Uterus (tissue), 4 donors: ENCODE data around the gene MOV10L1. TPM values are rescaled to one million over a fixed set of nuclear protein-coding genes. Genes with fewer than 3 reads are reported as not detected.

Source experiments
- DNase-seq, 2 donors: peaks; one replicate each; pipeline ENCODE4 v3.0.0-alpha.2; 2019 to 2020
- H3K27ac ChIP-seq, 2 donors: fragments of 200-600 bp; sonication (generic); 1 replicate in 1 of 2; 2 replicates in 1 of 2; pipeline ENCODE4 v1.5.1; 2016 to 2018
- H3K27me3 ChIP-seq, 2 donors: fragments of 200-600 bp; sonication (generic); one replicate each; pipeline ENCODE4 v1.5.1; 2018 to 2019; ENCODE audit warnings: control low read depth in 1 of 2
- H3K36me3 ChIP-seq, 2 donors: fragments of 200-600 bp; sonication (generic); one replicate each; pipeline ENCODE4 v1.5.1; 2019; ENCODE audit warnings: control low read depth in 1 of 2
- H3K4me1 ChIP-seq, 2 donors: fragments of 200-600 bp; sonication (generic); one replicate each; pipeline ENCODE4 v1.5.1; 2018 to 2019; ENCODE audit warnings: control low read depth in 1 of 2
- H3K4me3 ChIP-seq, 2 donors: fragments of 200-600 bp; sonication (generic); 1 replicate in 1 of 2; 2 replicates in 1 of 2; pipeline ENCODE4 v1.5.1; 2018 to 2019; ENCODE audit warnings: mild to moderate bottlenecking in 1 of 2
- H3K9me3 ChIP-seq, 2 donors: fragments of 200-600 bp; sonication (generic); one replicate each; pipeline ENCODE4 v1.5.1; 2019; ENCODE audit warnings: control low read depth in 1 of 2
- CTCF ChIP-seq, 4 experiments: fragments of 200-600 bp in 2 of 4; fragments of 450-650 bp in 2 of 4; sonication (generic) in 2 of 4; IDR thresholded peaks; one replicate each; pipeline ENCODE4 v1.5.1; 2016 to 2019; ENCODE audit warnings: antibody characterized with exemption in 4 of 4, mild to moderate bottlenecking in 2 of 4, moderate library complexity in 1 of 4
- POLR2A ChIP-seq, 2 donors: fragments of 450-650 bp; IDR thresholded peaks; one replicate each; pipeline ENCODE4 v1.6.1; 2016; ENCODE audit warnings: antibody characterized with exemption in 2 of 2, mild to moderate bottlenecking in 1 of 2, moderate library complexity in 1 of 2
- intact Hi-C: fragments of 100-400 bp; cut with DNase I; formaldehyde crosslinking; loops from one replicate; pipeline ENCODE4 v1.15.1; 2023; ENCODE audit warnings: low total_unique reads
- total RNA-seq, 4 donors: library from RNA; depleted of rRNA in 3 of 4; stranded (reverse); fragments of >200 nt in 3 of 4; gene quantifications; one replicate each; pipeline versions ENCODE4 v1.1.0 to v1.2.4, GENCODE V29; 2014 to 2023
- donor health status: DM: yes; HTN: yes; CAD: no.

MOV10L1 gene
- 1 to 10 TPM in 2 of 4 donors, not detected in 2; 1.8 to 3.4 TPM for total RNA-seq

- Histone ChIP-seq H3K4me3 (no peak within 1 kb of the TSS), H3K27ac (no peak within 1 kb of the TSS), H3K4me1 (no peaks in the 10 kb centered on the region), H3K27me3 (peaks cover 0 to 4% of the 10 kb centered on the region in 2 donors), H3K9me3 (no peaks in the 10 kb centered on the region), H3K36me3 (no peaks in the 10 kb centered on the region)
- TF ChIP-seq POLR2A (IDR thresholded peaks at IDR 0.05) (no peak), CTCF (IDR thresholded peaks at IDR 0.05) (no peak)
- no peak for DNase-seq
- intact Hi-C loops, result no loop called here
Observed at GRCh38 chr22:50089682-50090411, at the start of gene MOV10L1. MOV10L1 (plus strand) TSS chr22:50090006; CDS start chr22:50090089, 83 bp downstream.

GRCh38 chr22:50040717-50041116 lies 49.1 kb upstream of the MOV10L1 start:
- no peak for TF ChIP-seq POLR2A (IDR thresholded peaks at IDR 0.05)
- TF ChIP-seq CTCF (IDR thresholded peaks at IDR 0.05), result no peak
- Histone ChIP-seq H3K36me3 (no peaks in the 10 kb centered on the region), H3K27me3 (no peaks in the 10 kb centered on the region), H3K4me1 (no peaks in the 10 kb centered on the region), H3K9me3 (no peaks in the 10 kb centered on the region), H3K27ac (no peak overlapping the region), H3K4me3 (no peak overlapping the region)
- intact Hi-C loops, result no loop called here
- no peak for DNase-seq

GRCh38 chr22:50041361-50042065 lies 48.3 kb upstream of the MOV10L1 start:
- H3K27me3 ChIP-seq, result no peaks in the 10 kb centered on the region
- no peaks in the 10 kb centered on the region for H3K9me3 ChIP-seq
- no peaks in the 10 kb centered on the region for H3K4me1 ChIP-seq
- no peaks in the 10 kb centered on the region for H3K36me3 ChIP-seq
- intact Hi-C loops, result no loop called here
- H3K4me3 ChIP-seq, result no peak overlapping the region
- no peak for DNase-seq
- TF ChIP-seq POLR2A (IDR thresholded peaks at IDR 0.05), result no peak
- no peak for TF ChIP-seq CTCF (IDR thresholded peaks at IDR 0.05)
- H3K27ac ChIP-seq, result no peak overlapping the region

GRCh38 chr22:50044485-50045118 lies 45.2 kb upstream of the MOV10L1 start:
- Histone ChIP-seq H3K36me3 (no peaks in the 10 kb centered on the region), H3K27me3 (no peaks in the 10 kb centered on the region)
- intact Hi-C loops, result no loop called here

More at GRCh38 chr22:50044485-50045118, 45.2 kb upstream of the MOV10L1 start:
- no peak for DNase-seq
- Histone ChIP-seq H3K4me3 (no peak overlapping the region), H3K4me1 (no peaks in the 10 kb centered on the region), H3K27ac (no peak overlapping the region), H3K9me3 (no peaks in the 10 kb centered on the region)
- no peak for TF ChIP-seq POLR2A (IDR thresholded peaks at IDR 0.05)
- TF ChIP-seq CTCF (IDR thresholded peaks at IDR 0.05), result no peak
